HG02610 (cell line): ENCODE data around the gene GATAD2B.
"Not testable (repeated sequence)": the region's sequence is repeated elsewhere in the genome, so short reads cannot be mapped to it uniquely, and the experiment has no call there.

Source experiments
- ATAC-seq: cut with Tn5 transposase; IDR thresholded peaks from one replicate; pipeline ENCODE4 v1.9.1; 2021; ENCODE audit warnings: mild to moderate bottlenecking, moderate library complexity; ENCODE audit not compliant: unreplicated experiment

The GATAD2B gene

GRCh38 chr1:153783233-153784190 lies 139.3 kb downstream of the GATAD2B start:
- ATAC-seq: peak; percentile 83

- ATAC-seq: not testable (repeated sequence)
Observed at GRCh38 chr1:153782648-153783047, 140.1 kb downstream of the GATAD2B start.

GRCh38 chr1:153780551-153780950 lies 142.2 kb downstream of the GATAD2B start:
- no peak for ATAC-seq

DNA sequence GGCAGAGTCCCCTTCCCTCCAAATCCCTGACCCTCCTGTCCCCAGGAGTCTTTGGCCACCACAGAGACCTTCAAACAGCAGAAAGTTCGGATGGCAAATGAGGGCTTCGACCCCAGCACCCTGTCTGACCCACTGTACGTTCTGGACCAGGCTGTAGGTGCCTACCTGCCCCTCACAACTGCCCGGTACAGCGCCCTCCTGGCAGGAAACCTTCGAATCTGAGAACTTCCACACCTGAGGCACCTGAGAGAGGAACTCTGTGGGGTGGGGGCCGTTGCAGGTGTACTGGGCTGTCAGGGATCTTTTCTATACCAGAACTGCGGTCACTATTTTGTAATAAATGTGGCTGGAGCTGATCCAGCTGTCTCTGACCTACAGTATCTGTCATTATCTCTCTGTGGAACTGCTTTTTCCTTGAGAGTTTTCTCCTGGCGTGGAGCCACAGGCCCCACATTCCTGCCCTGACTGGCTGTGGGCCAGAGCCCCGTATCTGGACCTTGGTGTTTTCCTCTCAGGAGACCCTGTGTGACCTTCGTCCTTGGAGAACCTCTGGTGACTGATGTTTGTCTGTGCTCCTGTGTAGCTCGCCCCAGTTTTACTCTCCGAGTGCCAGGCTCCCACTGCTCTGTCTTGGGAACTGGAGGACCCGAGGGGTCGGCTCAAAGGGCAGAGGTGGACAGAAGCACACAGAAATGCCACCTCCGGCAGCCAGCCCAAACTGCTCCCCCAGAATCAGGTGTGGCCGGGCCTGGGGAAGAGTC lies 142.8 kb downstream of the GATAD2B start:
- ATAC-seq: no peak

- no peak for ATAC-seq
Observed at GRCh38 chr1:153778824-153779519, 143.8 kb downstream of the GATAD2B start.

GRCh38 chr1:153778051-153778823 lies 144.5 kb downstream of the GATAD2B start:
- no peak for ATAC-seq

- ATAC-seq: no peak
Observed at GRCh38 chr1:153777648-153778047, 145.1 kb downstream of the GATAD2B start.

DNA sequence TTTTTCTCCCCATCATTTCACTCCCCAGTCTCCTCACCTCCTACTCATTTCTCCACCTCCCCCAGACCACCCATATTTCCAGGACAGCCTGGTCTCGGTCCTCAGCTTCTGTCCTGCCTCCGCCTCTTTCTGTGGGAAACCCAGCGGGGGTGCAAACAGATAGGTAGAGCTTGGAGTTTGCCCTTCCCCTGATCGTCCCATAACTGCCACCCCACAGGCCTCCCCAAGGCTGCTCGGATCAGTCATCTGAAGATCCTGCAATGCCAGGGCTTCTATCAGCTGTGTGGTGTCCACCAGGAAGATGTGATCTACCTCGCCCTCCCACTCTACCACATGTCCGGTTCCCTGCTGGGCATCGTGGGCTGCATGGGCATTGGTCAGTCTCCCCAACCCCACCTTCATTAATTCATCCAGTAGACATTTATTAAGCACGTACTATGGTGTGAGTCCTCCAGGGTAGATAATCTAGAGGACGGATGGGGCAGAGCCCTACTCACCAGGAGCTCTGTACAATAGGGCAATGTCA lies 145.9 kb downstream of the GATAD2B start:
- ATAC-seq: no peak

DNA sequence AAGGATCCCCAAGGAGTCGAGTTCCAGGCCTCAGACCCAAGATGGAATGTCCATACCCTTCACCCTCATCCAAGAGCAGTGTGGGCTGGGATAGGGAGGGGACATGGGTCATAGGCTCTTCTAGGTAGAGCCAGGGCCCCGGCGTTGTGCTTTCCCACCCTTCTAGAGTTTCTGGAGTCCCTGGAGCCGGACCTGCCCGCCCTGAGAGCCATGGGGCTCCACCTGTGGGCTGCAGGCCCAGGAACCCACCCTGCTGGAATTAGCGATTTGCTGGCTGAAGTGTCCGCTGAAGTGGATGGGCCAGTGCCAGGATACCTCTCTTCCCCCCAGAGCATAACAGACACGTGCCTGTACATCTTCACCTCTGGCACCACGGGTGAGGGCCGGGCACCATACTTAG lies 146.4 kb downstream of the GATAD2B start:
- ATAC-seq: no peak

- ATAC-seq: peak; percentile 42
Observed at GRCh38 chr1:153775458-153776327, 147.1 kb downstream of the GATAD2B start.

DNA sequence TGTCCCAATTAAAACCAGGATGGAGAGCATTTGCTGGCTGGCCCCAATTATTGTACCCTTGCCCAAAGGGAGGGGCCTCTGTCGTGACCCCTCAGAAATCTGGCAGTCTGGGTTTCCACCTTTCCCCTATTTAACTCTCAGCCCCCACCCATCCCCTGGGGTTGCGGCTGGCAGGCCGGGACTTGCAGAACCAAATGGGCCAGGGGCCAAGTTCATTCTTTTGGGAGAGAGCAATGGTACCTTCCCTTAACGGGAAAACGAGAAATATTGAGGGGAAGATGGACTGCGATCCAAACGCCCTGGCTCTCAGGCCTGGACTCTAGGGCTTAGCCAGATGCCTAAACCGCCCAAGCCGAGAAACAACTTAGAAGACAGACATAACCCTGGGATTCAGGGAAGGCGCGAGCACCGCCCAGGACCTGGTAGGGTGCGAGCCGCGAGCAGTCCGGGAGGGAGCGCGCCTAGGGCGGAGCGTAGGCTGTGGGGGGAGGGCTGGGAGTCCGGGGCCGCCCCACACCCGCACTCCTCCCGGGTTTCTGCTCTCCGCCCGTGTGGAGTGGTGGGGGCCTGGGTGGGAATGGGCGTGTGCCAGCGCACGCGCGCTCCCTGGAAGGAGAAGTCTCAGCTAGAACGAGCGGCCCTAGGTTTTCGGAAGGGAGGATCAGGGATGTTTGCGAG lies 147.9 kb downstream of the GATAD2B start, which contains the start of gene SLC27A3:
SLC27A3 (plus strand) TSS at position 628 of the 678 bp plus-strand sequence. CDS start 91 bp downstream, outside the sequence.
- peak; percentile 28 for ATAC-seq

DNA sequence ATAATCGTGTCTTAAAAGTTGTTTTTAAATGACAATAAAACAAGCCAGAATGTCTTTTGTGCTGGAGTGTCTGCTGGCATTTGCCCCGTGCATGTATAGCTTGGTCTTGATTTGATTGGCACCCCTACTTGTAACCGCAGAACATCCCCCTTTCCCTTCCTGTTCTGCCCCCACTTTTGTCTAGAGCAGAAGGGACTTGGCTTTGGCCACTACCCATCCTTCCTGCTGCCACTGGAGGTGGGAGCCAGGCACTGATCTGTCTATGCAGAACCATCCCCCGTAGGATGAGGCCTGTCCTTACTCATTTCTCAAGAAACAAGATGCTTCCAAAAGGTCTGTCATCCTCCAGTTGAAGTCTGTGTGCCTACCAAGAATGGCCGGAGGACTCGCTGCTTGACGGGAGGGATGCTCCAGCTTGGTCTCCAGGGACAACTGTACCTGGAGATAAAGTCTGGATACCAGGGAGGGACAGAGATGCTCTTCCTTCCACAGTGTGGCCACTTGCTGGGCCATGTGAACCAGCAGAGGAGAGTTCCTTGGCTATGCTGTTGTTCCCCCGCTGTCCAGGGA lies 148.7 kb downstream of the GATAD2B start:
- ATAC-seq: no peak

GRCh38 chr1:153773096-153773921 lies 149.5 kb downstream of the GATAD2B start:
- ATAC-seq: no peak

- ATAC-seq: no peak
Observed at GRCh38 chr1:153771841-153772593, 150.8 kb downstream of the GATAD2B start.

DNA sequence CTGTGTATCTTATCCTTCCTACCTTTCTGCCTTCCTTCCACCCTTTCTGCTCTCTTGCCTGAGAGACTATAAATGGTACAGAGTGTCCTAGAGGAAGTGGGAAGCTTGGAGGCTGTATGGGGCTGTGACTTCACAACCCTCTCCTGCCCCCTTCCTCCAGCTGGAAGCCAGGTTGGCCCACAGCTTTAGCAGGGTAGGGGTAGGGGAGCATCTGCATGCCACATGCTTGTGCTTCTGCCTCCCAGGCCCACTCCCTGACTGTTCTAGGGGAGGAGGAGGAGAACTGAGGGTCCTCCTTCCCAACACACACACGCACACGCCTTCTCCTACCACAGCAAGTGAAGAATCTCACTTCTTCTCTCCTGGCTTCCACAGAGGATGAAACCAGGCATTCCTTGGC lies 151.5 kb downstream of the GATAD2B start:
- no peak for ATAC-seq

- ATAC-seq: no peak
Observed at GRCh38 chr1:153770797-153771196, 152.0 kb downstream of the GATAD2B start.

GRCh38 chr1:153769221-153769620 lies 153.6 kb downstream of the GATAD2B start:
- no peak for ATAC-seq
